Upper lobe of left lung (tissue), 4 donors: ENCODE measurements around the gene PALLD.

Experiments
- EP300 ChIP-seq, 4 donors: sonication (generic); formaldehyde crosslinking; IDR thresholded peaks; one replicate each; pipeline ENCODE4 v1.5.1; 2017; ENCODE audit warnings: antibody characterized with exemption in 4 of 4, control low read depth in 2 of 4
- POLR2A ChIP-seq, 4 donors: fragments of 450-650 bp; IDR thresholded peaks; one replicate each; pipeline ENCODE4 v1.5.1; 2016 to 2017; ENCODE audit warnings: antibody characterized with exemption in 4 of 4, mild to moderate bottlenecking in 2 of 4
- TF ChIP-seq, protein P1 (sequence below), 6 experiments: fragments of 450-650 bp in 4 of 6; fragments of 200-600 bp in 2 of 6; sonication (generic) in 2 of 6; IDR thresholded peaks; one replicate each; pipeline ENCODE4 v1.5.1; 2016 to 2019; ENCODE audit warnings: antibody characterized with exemption in 6 of 6

DNA sequence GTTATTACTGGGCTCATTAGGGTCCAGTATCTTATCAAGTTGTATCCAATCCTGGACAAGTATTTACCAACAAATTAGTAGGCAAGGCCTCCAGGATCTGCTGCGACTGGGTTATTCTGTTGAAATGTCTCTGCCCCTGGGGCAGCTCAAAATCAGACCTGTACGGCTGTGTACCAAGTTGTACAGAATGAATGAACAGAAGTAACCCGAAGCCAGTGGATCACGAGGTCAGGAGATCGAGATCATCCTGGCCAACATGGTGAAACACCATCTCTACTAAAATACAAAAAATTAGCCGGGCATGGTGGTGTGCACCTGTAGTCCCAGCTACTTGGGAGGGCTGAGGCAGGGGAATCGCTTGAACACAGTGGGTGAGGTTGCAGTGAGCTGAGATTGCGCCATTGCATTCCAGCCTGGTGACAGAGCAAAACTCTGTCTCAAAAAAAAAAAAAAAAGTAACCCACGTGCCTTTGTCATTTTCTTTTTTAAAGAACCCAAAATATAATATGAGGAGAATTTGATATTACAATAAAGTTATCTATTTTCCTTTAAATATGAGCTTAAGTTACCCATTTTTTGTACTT is 385.9 kb downstream of the PALLD start:
- TF ChIP-seq, protein P1, sequence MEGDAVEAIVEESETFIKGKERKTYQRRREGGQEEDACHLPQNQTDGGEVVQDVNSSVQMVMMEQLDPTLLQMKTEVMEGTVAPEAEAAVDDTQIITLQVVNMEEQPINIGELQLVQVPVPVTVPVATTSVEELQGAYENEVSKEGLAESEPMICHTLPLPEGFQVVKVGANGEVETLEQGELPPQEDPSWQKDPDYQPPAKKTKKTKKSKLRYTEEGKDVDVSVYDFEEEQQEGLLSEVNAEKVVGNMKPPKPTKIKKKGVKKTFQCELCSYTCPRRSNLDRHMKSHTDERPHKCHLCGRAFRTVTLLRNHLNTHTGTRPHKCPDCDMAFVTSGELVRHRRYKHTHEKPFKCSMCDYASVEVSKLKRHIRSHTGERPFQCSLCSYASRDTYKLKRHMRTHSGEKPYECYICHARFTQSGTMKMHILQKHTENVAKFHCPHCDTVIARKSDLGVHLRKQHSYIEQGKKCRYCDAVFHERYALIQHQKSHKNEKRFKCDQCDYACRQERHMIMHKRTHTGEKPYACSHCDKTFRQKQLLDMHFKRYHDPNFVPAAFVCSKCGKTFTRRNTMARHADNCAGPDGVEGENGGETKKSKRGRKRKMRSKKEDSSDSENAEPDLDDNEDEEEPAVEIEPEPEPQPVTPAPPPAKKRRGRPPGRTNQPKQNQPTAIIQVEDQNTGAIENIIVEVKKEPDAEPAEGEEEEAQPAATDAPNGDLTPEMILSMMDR (IDR thresholded peaks at IDR 0.05), result no peak
- no peak for TF ChIP-seq EP300 (IDR thresholded peaks at IDR 0.05)
- no peak for TF ChIP-seq POLR2A (IDR thresholded peaks at IDR 0.05)
